ENCODE results near the gene ZNRD2. TPM values are rescaled to one million over a fixed set of nuclear protein-coding genes. Genes with fewer than 3 reads are reported as not detected.

ZNRD2 gene
- polyA plus RNA-seq, 1 experiment: 73.3 TPM

GRCh38 chr11:65578134-65578533 lies 7.9 kb downstream of the ZNRD2 start:
- DNase-seq (ENCODE audit: low read depth): no peak
- TF ChIP-seq CTCF (IDR thresholded peaks at IDR 0.05; ENCODE audit: insufficient read depth, low read depth, low read length): no peak
- Histone ChIP-seq H3K36me3 (ENCODE audit: control insufficient read depth, insufficient read depth, low read length) (peaks cover 30% of the 10 kb centered on the region), H3K4me3 (ENCODE audit: low read depth, low read length) (no peak overlapping the region), H3K27me3 (ENCODE audit: control insufficient read depth, insufficient read depth, low read length) (no peaks in the 10 kb centered on the region)
- ChIA-PET CTCF (interaction anchor here (0.7 to 3.9 kb wide), 6 partner anchors 8 to 38 kb away, joined by 3 to 25 read pairs (median 8); partner anchors contain the start of gene KCNK7), POLR2A (interaction anchor here (0.6 kb wide), 1 partner anchor 159 kb away, joined by 3 read pairs; no protein-coding TSS in a partner anchor)

- H3K4me3 ChIP-seq (ENCODE audit: low read depth, low read length): no peak overlapping the region
- peaks cover 28% of the 10 kb centered on the region for H3K36me3 ChIP-seq (ENCODE audit: control insufficient read depth, insufficient read depth, low read length)
- CTCF ChIA-PET: interaction anchor here (0.7 kb wide), 1 partner anchor 27 kb away, joined by 3 read pairs; no protein-coding TSS in a partner anchor
- TF ChIP-seq CTCF (IDR thresholded peaks at IDR 0.05; ENCODE audit: insufficient read depth, low read depth, low read length): no peak
- POLR2A ChIA-PET: interaction anchor here (0.6 kb wide), 1 partner anchor 160 kb away, joined by 3 read pairs; no protein-coding TSS in a partner anchor
- DNase-seq (ENCODE audit: low read depth): no peak
- H3K27me3 ChIP-seq (ENCODE audit: control insufficient read depth, insufficient read depth, low read length): no peaks in the 10 kb centered on the region
Observed at GRCh38 chr11:65578667-65579066, 8.4 kb downstream of the ZNRD2 start.

- CTCF ChIA-PET: no interaction called here
- Histone ChIP-seq H3K27me3 (ENCODE audit: control insufficient read depth, insufficient read depth, low read length) (no peaks in the 10 kb centered on the region), H3K4me3 (ENCODE audit: low read depth, low read length) (no peak overlapping the region), H3K36me3 (ENCODE audit: control insufficient read depth, insufficient read depth, low read length) (peaks cover 28% of the 10 kb centered on the region)
- DNase-seq (ENCODE audit: low read depth): no peak
- POLR2A ChIA-PET: no interaction called here
- TF ChIP-seq CTCF (IDR thresholded peaks at IDR 0.05; ENCODE audit: insufficient read depth, low read depth, low read length): no peak
Observed at GRCh38 chr11:65579291-65579690, 9.0 kb downstream of the ZNRD2 start.

- POLR2A ChIA-PET: no interaction called here
- TF ChIP-seq CTCF (IDR thresholded peaks at IDR 0.05; ENCODE audit: insufficient read depth, low read depth, low read length): no peak
- DNase-seq (ENCODE audit: low read depth): no peak
- Histone ChIP-seq H3K4me3 (ENCODE audit: low read depth, low read length) (no peak overlapping the region), H3K36me3 (ENCODE audit: control insufficient read depth, insufficient read depth, low read length) (peaks cover 28% of the 10 kb centered on the region), H3K27me3 (ENCODE audit: control insufficient read depth, insufficient read depth, low read length) (no peaks in the 10 kb centered on the region)
- CTCF ChIA-PET: interaction anchor here (0.5 to 1.4 kb wide), 2 partner anchors 13 to 40 kb away, joined by 3 to 4 read pairs; no protein-coding TSS in a partner anchor
Observed at GRCh38 chr11:65580031-65580692, 9.9 kb downstream of the ZNRD2 start.

DNA sequence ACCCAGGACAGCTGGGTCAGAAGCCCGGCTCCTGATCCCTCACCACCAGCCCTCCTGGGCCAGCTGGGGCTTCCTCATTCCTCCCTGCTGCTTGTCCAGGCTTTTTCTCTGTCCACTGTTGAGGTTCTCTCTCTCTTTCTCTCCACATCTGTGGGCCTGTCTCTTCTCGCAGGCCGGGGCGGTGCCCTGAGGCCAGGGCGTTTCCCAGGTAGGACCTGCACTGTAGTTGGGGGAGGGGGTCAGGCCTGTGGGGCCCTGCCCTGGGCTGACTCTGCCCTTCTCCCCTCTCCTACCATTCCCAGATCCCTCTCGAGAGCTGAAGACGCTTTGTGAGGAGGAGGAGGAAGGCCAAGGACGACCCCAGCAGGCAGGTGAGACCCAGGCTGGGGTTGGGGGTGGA lies 10.5 kb downstream of the ZNRD2 start:
- no peak for DNase-seq (ENCODE audit: low read depth)
- Histone ChIP-seq H3K36me3 (ENCODE audit: control insufficient read depth, insufficient read depth, low read length) (peaks cover 30% of the 10 kb centered on the region), H3K4me3 (ENCODE audit: low read depth, low read length) (no peak overlapping the region), H3K27me3 (ENCODE audit: control insufficient read depth, insufficient read depth, low read length) (no peaks in the 10 kb centered on the region)
- ChIA-PET POLR2A (no interaction called here), CTCF (interaction anchor here (0.5 to 1.4 kb wide), 2 partner anchors 14 to 40 kb away, joined by 3 to 4 read pairs; no protein-coding TSS in a partner anchor)
- no peak for TF ChIP-seq CTCF (IDR thresholded peaks at IDR 0.05; ENCODE audit: insufficient read depth, low read depth, low read length)

Measured in BJ (cell line).